GM12878 (cell line): Measurements from ENCODE around the gene MYF6. TPM values are rescaled to one million over a fixed set of nuclear protein-coding genes. Genes with fewer than 3 reads are reported as not detected.

Experiments
- ATAC-seq: fragments of 200-7000 bp; cut with Tn5 transposase; 3 replicates; pipeline ENCODE4 v1.9.1; 2020; ENCODE audit warnings: mild to moderate bottlenecking, moderate library complexity
- BruUV-seq: library from RNA; stranded (reverse); fragments of 400-500 nt; replicated peaks from 2 replicates; lab custom pipeline; 2021; lab: Mats Ljungman, UMichigan
- CTCF ChIA-PET: fragments of 300-600 bp; sonication (Branson Sonifier 250); formaldehyde crosslinking; extraction: SDS; loops from one replicate; lab custom pipeline; 2021; ENCODE audit warnings: inconsistent platforms; lab: Yijun Ruan, JAX
- POLR2A ChIA-PET: fragments of 350-600 bp; formaldehyde crosslinking; extraction: SDS; loops from one replicate; lab custom pipeline; 2021; ENCODE audit warnings: inconsistent platforms; lab: Charles Lee
- RAD21 ChIA-PET: fragments of 300-600 bp; sonication (Branson Sonifier 250); formaldehyde crosslinking; loops from one replicate; lab custom pipeline; 2023; ENCODE audit warnings: antibody characterized with exemption; ENCODE audit not compliant: unreplicated experiment; lab: Charles Lee
- SMC1A ChIA-PET: fragments of 300-600 bp; sonication (Branson Sonifier 250); formaldehyde crosslinking; loops from one replicate; lab custom pipeline; 2023; ENCODE audit not compliant: unreplicated experiment, uncharacterized antibody; lab: Charles Lee
- DNase-seq: peaks from one replicate; pipeline ENCODE4 v3.0.0-alpha.2; 2011; ENCODE audit warnings: low read depth, low spot score
- FAIRE-seq: peaks from 3 replicates; lab custom pipeline; 2011; peaks lifted over from hg19 to GRCh38; lab: Jason Lieb, UNC
- H2AFZ ChIP-seq: 2 replicates; pipeline ENCODE4 v1.6.0; 2011; ENCODE audit warnings: low read depth, low read length, control low read depth; ENCODE audit not compliant: control insufficient read depth
- H3K27ac ChIP-seq: 2 replicates; pipeline ENCODE4 v1.5.1; 2011; ENCODE audit warnings: control low read depth; ENCODE audit not compliant: control insufficient read depth, insufficient read depth
- H3K27me3 ChIP-seq, 2 experiments: replicated peaks in 1 of 2; 2 replicates each; pipeline versions ENCODE4 v1.6.0 to v1.6.1; 2011; ENCODE audit warnings: low read length in 1 of 2; ENCODE audit not compliant: control insufficient read depth in 2 of 2, insufficient read depth in 2 of 2
- H3K36me3 ChIP-seq, 2 experiments: 2 replicates each; pipeline ENCODE4 v1.5.1; 2011; ENCODE audit warnings: low read length in 1 of 2; ENCODE audit not compliant: control insufficient read depth in 2 of 2, insufficient read depth in 2 of 2
- H3K4me1 ChIP-seq: 2 replicates; pipeline ENCODE4 v1.6.1; 2011; ENCODE audit warnings: mild to moderate bottlenecking, low read length, moderate library complexity, mixed read lengths; ENCODE audit not compliant: control insufficient read depth, insufficient read depth
- H3K4me2 ChIP-seq: 2 replicates; pipeline ENCODE4 v1.6.0; 2011; ENCODE audit warnings: control low read depth; ENCODE audit not compliant: control insufficient read depth, insufficient read depth
- H3K4me3 ChIP-seq: fragments of 200-600 bp; sonication (generic); 2 replicates; pipeline ENCODE4 v1.5.1; 2016
- H3K79me2 ChIP-seq: 2 replicates; pipeline ENCODE4 v1.6.0; 2011; ENCODE audit warnings: low read length; ENCODE audit not compliant: control insufficient read depth, insufficient read depth
- H3K9ac ChIP-seq: 2 replicates; pipeline ENCODE4 v1.8.0; 2011; ENCODE audit warnings: low read length, control low read depth, mixed read lengths; ENCODE audit not compliant: control insufficient read depth, insufficient read depth
- H3K9me3 ChIP-seq: replicated peaks from 3 replicates; pipeline ENCODE4 v1.5.1; 2011; ENCODE audit warnings: mild to moderate bottlenecking, low read length; ENCODE audit not compliant: control insufficient read depth, insufficient read depth
- H4K20me1 ChIP-seq: 2 replicates; pipeline ENCODE4 v1.6.0; 2011; ENCODE audit not compliant: control insufficient read depth, insufficient read depth
- CHD1 ChIP-seq: IDR thresholded peaks from 2 replicates; pipeline ENCODE4 v1.6.1; 2012; ENCODE audit warnings: low read depth, low read length, improper control_type of control experiment
- E2F4 ChIP-seq: IDR thresholded peaks from 2 replicates; pipeline ENCODE4 v1.6.1; 2012; ENCODE audit warnings: low read depth, low read length, improper control_type of control experiment
- ESRRA ChIP-seq: IDR thresholded peaks from 2 replicates; pipeline ENCODE4 v1.6.1; 2012; ENCODE audit warnings: mild to moderate bottlenecking, low read length, improper control_type of control experiment
- IKZF1 ChIP-seq: fragments of 450-650 bp; conservative IDR thresholded peaks from 2 replicates; pipeline ENCODE4 v1.6.1; 2017; ENCODE audit warnings: antibody characterized with exemption, mild to moderate bottlenecking
- IRF3 ChIP-seq: fragments of 450-650 bp; IDR thresholded peaks from 2 replicates; pipeline ENCODE4 v1.6.1; 2014; ENCODE audit warnings: mild to moderate bottlenecking
- IRF5 ChIP-seq: fragments of 450-650 bp; IDR thresholded peaks from 2 replicates; pipeline ENCODE4 v1.6.1; 2017; ENCODE audit warnings: borderline replicate concordance
- NKRF ChIP-seq: fragments of 450-650 bp; conservative IDR thresholded peaks from 2 replicates; pipeline ENCODE4 v1.6.1; 2017; ENCODE audit warnings: mild to moderate bottlenecking, moderate library complexity
- NR2C2 ChIP-seq: IDR thresholded peaks from 2 replicates; pipeline ENCODE4 v1.6.1; 2011; ENCODE audit warnings: borderline replicate concordance, low read depth; ENCODE audit not compliant: control insufficient read depth, insufficient read length
- RB1 ChIP-seq: fragments of 450-650 bp; formaldehyde crosslinking; IDR thresholded peaks from 2 replicates; pipeline ENCODE4 v1.6.1; 2017; ENCODE audit warnings: mild to moderate bottlenecking, borderline replicate concordance
- RCOR1 ChIP-seq: conservative IDR thresholded peaks from 2 replicates; pipeline ENCODE4 v1.6.1; 2012; ENCODE audit warnings: low read depth, low read length, improper control_type of control experiment
- SMARCA5 ChIP-seq: fragments of 450-650 bp; IDR thresholded peaks from 2 replicates; pipeline ENCODE4 v1.6.1; 2017; ENCODE audit warnings: mild to moderate bottlenecking
- USF2 ChIP-seq: IDR thresholded peaks from 2 replicates; pipeline ENCODE4 v1.6.1; 2011; ENCODE audit warnings: low read depth, low read length, improper control_type of control experiment, borderline replicate concordance
- ZBTB4 ChIP-seq: fragments of 450-650 bp; formaldehyde crosslinking; IDR thresholded peaks from 2 replicates; pipeline ENCODE4 v1.4.0; 2022; ENCODE audit warnings: mild to moderate bottlenecking, moderate library complexity
- WGBS: methylation state at CpG from one replicate; pipeline ENCODE4 v1.1.6; 2016; ENCODE audit warnings: low lambda C conversion rate; ENCODE audit not compliant: insufficient replicate concordance, insufficient coverage; ENCODE audit errors: missing lambda C conversion rate; 5-methylcytosine and 5-hydroxymethylcytosine counted together
- in situ Hi-C: fragments of 300-500 bp; cut with MboI; formaldehyde crosslinking; loops from 9 replicates; pipeline ENCODE4 v1.14.3; 2018; ENCODE audit warnings: mixed read lengths
- intact Hi-C: fragments of 100-400 bp; cut with micrococcal nuclease; formaldehyde crosslinking; loops from one replicate; pipeline ENCODE4 v1.14.2; 2022; ENCODE audit not compliant: unreplicated experiment
- polyA plus RNA-seq, 11 experiments: library from polyadenylated mRNA; depleted of rRNA in 4 of 11; unstranded in 6 of 11; stranded (reverse) in 5 of 11; fragments of >200 nt; fragmentation: Nextera tagmentation in 4 of 11; fragmentation: Illumina TruSeq in 1 of 11; extraction: Ambion mirVana in 4 of 11; extraction: Trizol in 1 of 11; gene quantifications; 1 replicate in 1 of 11; 2 replicates in 10 of 11; pipeline versions ENCODE4 v1.2.1 to v1.2.3, GENCODE V29; 2011 to 2016; ENCODE audit warnings: inconsistent platforms in 2 of 11, missing spikeins in 2 of 11, low read depth in 1 of 11
- total RNA-seq, 4 experiments: library from RNA; depleted of rRNA in 3 of 4; stranded (reverse); fragments of >200 nt in 3 of 4; fragmentation: Illumina TruSeq in 1 of 4; extraction: Trizol in 1 of 4; gene quantifications; 2 replicates each; pipeline versions ENCODE4 v1.2.1 to v1.2.3, GENCODE V29; 2013 to 2021

Gene MYF6
- total and polyA plus RNA-seq, 10 of the 15 experiments (the other 5 are each of a cell fraction or from before 2014, with no cell fraction given) = not detected

- TF ChIP-seq IRF3 (no peak), IKZF1 (no peak)
Observed at GRCh38 chr12:80717856-80718255, 10.4 kb downstream of the MYF6 start (continued).

GRCh38 chr12:80720516-80720915 is 13.1 kb downstream of the MYF6 start:
- FAIRE-seq = no peak

More at GRCh38 chr12:80720516-80720915, 13.1 kb downstream of the MYF6 start:
- no peak overlapping the region for H3K4me3 ChIP-seq
- no peaks in the 10 kb centered on the region for H3K36me3 ChIP-seq
- SMC1A ChIA-PET = no interaction called here
- ATAC-seq = no peak
- intact Hi-C loops (no loop called here), in situ Hi-C loops (no loop called here)
- no peaks in the 10 kb centered on the region for H3K4me1 ChIP-seq
- 64% methylated on average over 1 of the region's 1 CpG for WGBS
- CTCF ChIA-PET = no interaction called here
- peaks cover 5 to 8% of the 10 kb centered on the region in 2 experiments; a peak in 3 of 4 replicates for H3K27me3 ChIP-seq
- H2AFZ ChIP-seq = no peak overlapping the region
- POLR2A ChIA-PET = no interaction called here
- RAD21 ChIA-PET = no interaction called here
- no peak overlapping the region for H3K27ac ChIP-seq
- no TSS peak for BruUV-seq
- H3K4me2 ChIP-seq = no peak overlapping the region
- no peaks in the 10 kb centered on the region for H3K79me2 ChIP-seq
- no peak overlapping the region for H3K9ac ChIP-seq
- H3K9me3 ChIP-seq = no peaks in the 10 kb centered on the region
- TF ChIP-seq NKRF = no peak
- TF ChIP-seq SMARCA5 = no peak
- TF ChIP-seq ESRRA = no peak
- TF ChIP-seq E2F4 = no peak
- TF ChIP-seq ZBTB4 (CRISPR knock-in tag) = no peak
- no peak for TF ChIP-seq NR2C2
- no peak for TF ChIP-seq CHD1
- no peak for TF ChIP-seq IRF5
- no peak for TF ChIP-seq IKZF1
- TF ChIP-seq USF2 = no peak
- TF ChIP-seq RCOR1 = no peak
- TF ChIP-seq RB1 = no peak
- DNase-seq = no peak
- no peaks in the 10 kb centered on the region for H4K20me1 ChIP-seq
